H9 (cell line): ENCODE results near the gene PLIN3. TPM values are rescaled to one million over a fixed set of nuclear protein-coding genes. Genes with fewer than 3 reads are reported as not detected.
A peak's percentile ranks its signal among the peaks of the same experiment; 100 is the strongest.

ENCODE experiments used
- DNase-seq: peaks from one replicate; pipeline ENCODE4 v3.0.0-alpha.2; 2017
- H2AFZ ChIP-seq: one replicate; pipeline ENCODE4 v1.6.1; 2013; ENCODE audit warnings: mild to moderate bottlenecking, low read length, control low read depth, moderate library complexity
- H2AK5ac ChIP-seq: 2 replicates; pipeline ENCODE4 v1.6.1; 2013; ENCODE audit warnings: low read length, control low read depth, mixed read lengths; ENCODE audit not compliant: insufficient read length
- H2BK120ac ChIP-seq: one replicate; pipeline ENCODE4 v1.6.1; 2013; ENCODE audit warnings: low read depth, mild to moderate bottlenecking, low read length, control low read depth, inconsistent platforms; ENCODE audit not compliant: poor library complexity, severe bottlenecking
- H2BK12ac ChIP-seq: 2 replicates; pipeline ENCODE4 v1.6.1; 2013; ENCODE audit warnings: low read length, control low read depth, mixed read lengths, low read depth; ENCODE audit not compliant: insufficient read length
- H2BK15ac ChIP-seq: 2 replicates; pipeline ENCODE4 v1.6.1; 2013; ENCODE audit warnings: low read depth, low read length, control low read depth
- H2BK20ac ChIP-seq: one replicate; pipeline ENCODE4 v1.6.1; 2013; ENCODE audit warnings: low read depth, mild to moderate bottlenecking, low read length, control low read depth, inconsistent platforms; ENCODE audit not compliant: poor library complexity, severe bottlenecking
- H2BK5ac ChIP-seq: 2 replicates; pipeline ENCODE4 v1.6.1; 2013; ENCODE audit warnings: low read length, control low read depth, mixed read lengths; ENCODE audit not compliant: insufficient read length
- H3K14ac ChIP-seq: 2 replicates; pipeline ENCODE4 v1.6.1; 2013; ENCODE audit warnings: low read length, control low read depth; ENCODE audit not compliant: insufficient read depth
- H3K18ac ChIP-seq: 2 replicates; pipeline ENCODE4 v1.6.1; 2013; ENCODE audit warnings: low read depth, mild to moderate bottlenecking, mixed read lengths, low read length, control low read depth; ENCODE audit not compliant: insufficient read length
- H3K23ac ChIP-seq: 2 replicates; pipeline ENCODE4 v1.6.1; 2013; ENCODE audit warnings: low read length, control low read depth, mixed read lengths, low read depth; ENCODE audit not compliant: insufficient read length
- H3K23me2 ChIP-seq: 2 replicates; pipeline ENCODE4 v1.6.1; 2013; ENCODE audit warnings: low read depth, mild to moderate bottlenecking, mixed read lengths, low read length, control low read depth; ENCODE audit not compliant: insufficient read length, poor library complexity, severe bottlenecking
- H3K27ac ChIP-seq: 2 replicates; pipeline ENCODE4 v1.5.1; 2013; ENCODE audit warnings: low read length, control low read depth, mixed read lengths, low read depth; ENCODE audit not compliant: insufficient read length
- H3K27me3 ChIP-seq: 2 replicates; pipeline ENCODE4 v1.6.1; 2013; ENCODE audit warnings: low read length, control low read depth, inconsistent platforms; ENCODE audit not compliant: insufficient read depth
- H3K4ac ChIP-seq: 2 replicates; pipeline ENCODE4 v1.6.1; 2013; ENCODE audit warnings: low read depth, mild to moderate bottlenecking, control low read depth, inconsistent platforms, low read length, moderate library complexity
- H3K4me1 ChIP-seq: 2 replicates; pipeline ENCODE4 v1.6.1; 2013; ENCODE audit warnings: low read length, control low read depth, inconsistent platforms; ENCODE audit not compliant: insufficient read depth
- H3K4me2 ChIP-seq: 2 replicates; pipeline ENCODE4 v1.6.1; 2013; ENCODE audit warnings: low read length, control low read depth, mixed read lengths; ENCODE audit not compliant: insufficient read length, insufficient read depth
- H3K56ac ChIP-seq: 2 replicates; pipeline ENCODE4 v1.6.1; 2013; ENCODE audit warnings: low read depth, mild to moderate bottlenecking, mixed read lengths, low read length, control low read depth; ENCODE audit not compliant: insufficient read length
- H3K79me1 ChIP-seq: 2 replicates; pipeline ENCODE4 v1.6.1; 2013; ENCODE audit warnings: low read depth, mild to moderate bottlenecking, moderate library complexity, low read length, control low read depth, inconsistent platforms; ENCODE audit not compliant: insufficient read depth, poor library complexity, severe bottlenecking
- H3K79me2 ChIP-seq: 2 replicates; pipeline ENCODE4 v1.6.1; 2013; ENCODE audit warnings: low read length, control low read depth, inconsistent platforms; ENCODE audit not compliant: insufficient read depth
- H3K9ac ChIP-seq: 2 replicates; pipeline ENCODE4 v1.6.1; 2013; ENCODE audit warnings: low read length, control low read depth, mixed read lengths; ENCODE audit not compliant: insufficient read length; ENCODE audit errors: extremely low read depth
- H3K9me3 ChIP-seq: one replicate; pipeline ENCODE4 v1.6.1; 2013; ENCODE audit warnings: low read depth, low read length, inconsistent platforms; ENCODE audit not compliant: control insufficient read depth
- H3T11ph ChIP-seq: one replicate; pipeline ENCODE4 v1.6.1; 2013; ENCODE audit warnings: mild to moderate bottlenecking, low read length, control low read depth, inconsistent platforms
- H4K20me1 ChIP-seq: one replicate; pipeline ENCODE4 v1.6.1; 2013; ENCODE audit not compliant: control insufficient read depth, insufficient read length, insufficient read depth
- H4K5ac ChIP-seq: 2 replicates; pipeline ENCODE4 v1.6.1; 2013; ENCODE audit warnings: low read depth, mild to moderate bottlenecking, mixed read lengths, low read length, control low read depth; ENCODE audit not compliant: insufficient read length
- H4K8ac ChIP-seq: replicated peaks from 2 replicates; pipeline ENCODE4 v1.6.1; 2013; ENCODE audit warnings: low read length, control low read depth, mixed read lengths, low read depth; ENCODE audit not compliant: insufficient read length
- H4K91ac ChIP-seq: 2 replicates; pipeline ENCODE4 v1.6.1; 2013; ENCODE audit warnings: low read depth, mild to moderate bottlenecking, moderate library complexity, mixed read lengths, low read length, control low read depth; ENCODE audit not compliant: insufficient read length
- H3K27ac Mint-ChIP-seq, 3 experiments: 2 replicates in 2 of 3; 3 replicates in 1 of 3; pipeline ENCODE4 v1.8.0; 2020 to 2021; ENCODE audit warnings: mixed read lengths in 3 of 3, mild to moderate bottlenecking in 1 of 3, moderate library complexity in 1 of 3
- H3K27me3 Mint-ChIP-seq: 2 replicates; pipeline ENCODE4 v1.8.0; 2021; ENCODE audit warnings: low read depth, mild to moderate bottlenecking, moderate library complexity, mixed read lengths
- H3K36me3 Mint-ChIP-seq, 3 experiments: 2 replicates in 2 of 3; 3 replicates in 1 of 3; pipeline ENCODE4 v1.8.0; 2020 to 2021; ENCODE audit warnings: low read depth in 3 of 3, mixed read lengths in 3 of 3; ENCODE audit not compliant: insufficient read depth in 1 of 3
- H3K4me1 Mint-ChIP-seq, 2 experiments: 2 replicates each; pipeline ENCODE4 v1.8.0; 2020; ENCODE audit warnings: mixed read lengths in 2 of 2
- H3K4me3 Mint-ChIP-seq, 2 experiments: 2 replicates in 1 of 2; 3 replicates in 1 of 2; pipeline ENCODE4 v1.8.0; 2020 to 2021; ENCODE audit warnings: mild to moderate bottlenecking in 2 of 2, mixed read lengths in 2 of 2, moderate library complexity in 1 of 2
- H3K9me3 Mint-ChIP-seq, 2 experiments: 2 replicates in 1 of 2; 3 replicates in 1 of 2; pipeline ENCODE4 v1.8.0; 2020; ENCODE audit warnings: mild to moderate bottlenecking in 2 of 2, mixed read lengths in 2 of 2, moderate library complexity in 1 of 2
- CTCF ChIP-seq: fragments of 200-600 bp; sonication (generic); conservative IDR thresholded peaks from 3 replicates; pipeline ENCODE4 v1.8.0; 2021; ENCODE audit warnings: antibody characterized with exemption, mild to moderate bottlenecking
- WGBS: extraction: QIAGEN DNeasy Blood & Tissue Kit; methylation state at CpG from one replicate; pipeline ENCODE4 v1.1.7; 2013; ENCODE audit warnings: missing lambda C conversion rate, low lambda C conversion rate, mixed read lengths; ENCODE audit not compliant: insufficient read length; ENCODE audit errors: extremely low coverage; 5-methylcytosine and 5-hydroxymethylcytosine counted together
- total RNA-seq: library from RNA; stranded (reverse); gene quantifications from 2 replicates; pipeline ENCODE4 v1.2.1, GENCODE V29; 2021

PLIN3 gene
- total RNA-seq, 1 experiment from 2014 or later: 61.8 TPM

- peaks cover 20% of the 10 kb centered on the region; the same call in 1 of the 2 replicates for H3K79me2 ChIP-seq
- H2BK5ac ChIP-seq: no peak overlapping the region
- H2AFZ ChIP-seq: no peak overlapping the region
- no peaks in the 10 kb centered on the region for H3K27me3 ChIP-seq
- no peaks in the 10 kb centered on the region for H3K79me1 ChIP-seq
- Mint-ChIP-seq H3K27me3 (no peaks in the 10 kb centered on the region), H3K36me3 (peaks cover 17 to 75% (median 60%) of the 10 kb centered on the region in 3 experiments; a peak in 6 of 7 replicates), H3K4me1 (peaks cover 25 to 28% of the 10 kb centered on the region in 2 experiments), H3K9me3 (no peaks in the 10 kb centered on the region), H3K27ac (0 out of 7 replicates have a peak overlapping the region, but pooled peaks of 1 of the 3 experiments have one; percentile 58), H3K4me3 (no peak overlapping the region)
- peaks cover 4% of the 10 kb centered on the region for H4K20me1 ChIP-seq
- no peak overlapping the region; the same call in 1 of the 2 replicates for H3K14ac ChIP-seq
- no peak overlapping the region for H2BK20ac ChIP-seq
- H4K8ac ChIP-seq: no peak overlapping the region
- no peak for TF ChIP-seq CTCF
- no peaks in the 10 kb centered on the region; the same call in 1 of the 2 replicates for H3K4me1 ChIP-seq
- WGBS: no CpG with 5 or more reads among the region's 23 CpGs
- H2BK15ac ChIP-seq: no peak overlapping the region
- H2AK5ac ChIP-seq: no peak overlapping the region
- H3K9me3 ChIP-seq: no peaks in the 10 kb centered on the region
- no peak overlapping the region for H3K56ac ChIP-seq
- peaks cover 7% of the 10 kb centered on the region for H3K23me2 ChIP-seq
- H3K18ac ChIP-seq: no peak overlapping the region
- no peak overlapping the region for H3K4me2 ChIP-seq
- H3K27ac ChIP-seq: no peak overlapping the region
- H4K5ac ChIP-seq: no peak overlapping the region
- H3K23ac ChIP-seq: no peak overlapping the region
- no peak overlapping the region for H4K91ac ChIP-seq
- no peak overlapping the region for H3K4ac ChIP-seq
- no peak overlapping the region for H3T11ph ChIP-seq
- H2BK120ac ChIP-seq: no peak overlapping the region
- no peak for DNase-seq
- no peak overlapping the region for H3K9ac ChIP-seq
- no peak overlapping the region for H2BK12ac ChIP-seq
Measured at GRCh38 chr19:4914736-4915501, 47.5 kb upstream of the PLIN3 start.
